Endothelial cell of umbilical vein (primary cell): ENCODE measurements around the gene GOLIM4. TPM values are rescaled to one million over a fixed set of nuclear protein-coding genes. Genes with fewer than 3 reads are reported as not detected.

Source experiments
- BruUV-seq: library from RNA; stranded (reverse); fragments of 400-500 nt; replicated peaks from 2 replicates; lab custom pipeline; 2021; lab: Mats Ljungman, UMichigan
- CTCF ChIA-PET: fragments of 300-600, 350-600 bp; sonication (Branson Sonifier 250); formaldehyde crosslinking; loops from one replicate; lab custom pipeline; 2021; ENCODE audit warnings: antibody characterized with exemption, inconsistent platforms; lab: Charles Lee
- POLR2A ChIA-PET: fragments of 300-600, 350-600 bp; sonication (Branson Sonifier 250); formaldehyde crosslinking; loops from one replicate; lab custom pipeline; 2021; ENCODE audit warnings: antibody characterized with exemption, inconsistent platforms; lab: Charles Lee
- DNase-seq: peaks from one replicate; pipeline ENCODE4 v3.0.0-alpha.2; 2011; ENCODE audit warnings: low read depth, low spot score
- FAIRE-seq: peaks from 2 replicates; lab custom pipeline; 2011; peaks lifted over from hg19 to GRCh38; lab: Jason Lieb, UNC
- H2AFZ ChIP-seq: 2 replicates; pipeline ENCODE4 v1.6.0; 2012; ENCODE audit warnings: low read depth, low read length, control low read depth, inconsistent platforms
- H3K27ac ChIP-seq: 2 replicates; pipeline ENCODE4 v1.5.1; 2011; ENCODE audit warnings: low read depth, mild to moderate bottlenecking, control low read depth, low read length, moderate library complexity; ENCODE audit not compliant: insufficient read depth
- H3K27me3 ChIP-seq, 2 experiments: 2 replicates each; pipeline versions ENCODE4 v1.6.0 to v1.6.1; 2011; ENCODE audit warnings: low read length in 2 of 2, mixed read lengths in 1 of 2; ENCODE audit not compliant: control insufficient read depth in 2 of 2, insufficient read depth in 2 of 2
- H3K36me3 ChIP-seq, 2 experiments: 2 replicates in 1 of 2; 3 replicates in 1 of 2; pipeline ENCODE4 v1.5.1; 2011; ENCODE audit warnings: low read length in 2 of 2, mild to moderate bottlenecking in 1 of 2, moderate library complexity in 1 of 2; ENCODE audit not compliant: control insufficient read depth in 2 of 2, insufficient read depth in 2 of 2; ENCODE audit errors: extremely low read depth in 1 of 2
- H3K4me1 ChIP-seq: 3 replicates; pipeline ENCODE4 v1.5.1; 2011; ENCODE audit warnings: mild to moderate bottlenecking, low read length; ENCODE audit not compliant: control insufficient read depth, insufficient read depth; ENCODE audit errors: extremely low read depth
- H3K4me2 ChIP-seq: 2 replicates; pipeline ENCODE4 v1.6.1; 2011; ENCODE audit warnings: low read length, control low read depth, mixed read lengths; ENCODE audit not compliant: insufficient read depth
- H3K4me3 ChIP-seq, 3 experiments: fragments of 200-600 bp in 1 of 3; sonication (generic), shearing (Covaris generic) in 1 of 3; replicated peaks in 1 of 3; 2 replicates each; pipeline ENCODE4 v1.5.1; 2011 to 2016; ENCODE audit warnings: control low read depth in 3 of 3, low read length in 3 of 3, mild to moderate bottlenecking in 2 of 3, inconsistent platforms in 1 of 3, low read depth in 1 of 3, moderate library complexity in 1 of 3; ENCODE audit not compliant: insufficient read depth in 1 of 3
- H3K79me2 ChIP-seq: 2 replicates; pipeline ENCODE4 v1.6.0; 2012; ENCODE audit warnings: low read length, inconsistent platforms; ENCODE audit not compliant: control insufficient read depth, insufficient read depth
- H3K9ac ChIP-seq: replicated peaks from 2 replicates; pipeline ENCODE3; 2011; ENCODE audit warnings: low read length, control low read depth; ENCODE audit not compliant: insufficient read depth; ENCODE audit errors: extremely low read depth
- H3K9me1 ChIP-seq: replicated peaks from 3 replicates; pipeline ENCODE4 v1.6.0; 2011; ENCODE audit warnings: mild to moderate bottlenecking, low read length; ENCODE audit not compliant: control insufficient read depth, insufficient read depth; ENCODE audit errors: extremely low read depth
- H3K9me3 ChIP-seq: replicated peaks from 2 replicates; pipeline ENCODE4 v1.5.1; 2012; ENCODE audit warnings: low read length, inconsistent platforms; ENCODE audit not compliant: control insufficient read depth, insufficient read depth
- H4K20me1 ChIP-seq: replicated peaks from 2 replicates; pipeline ENCODE3; 2011; ENCODE audit warnings: mild to moderate bottlenecking, low read length; ENCODE audit not compliant: control insufficient read depth, insufficient read depth; ENCODE audit errors: extremely low read depth
- EZH2 ChIP-seq: IDR thresholded peaks from 2 replicates; pipeline ENCODE4 v1.6.1; 2012; ENCODE audit warnings: borderline replicate concordance, low read depth, mild to moderate bottlenecking, moderate library complexity, low read length, inconsistent platforms; ENCODE audit not compliant: severe bottlenecking
- FOS ChIP-seq: IDR thresholded peaks from 2 replicates; pipeline ENCODE4 v1.6.1; 2011; ENCODE audit warnings: mild to moderate bottlenecking, low read length, moderate library complexity, borderline replicate concordance; ENCODE audit not compliant: insufficient read depth
- GATA2 ChIP-seq: IDR thresholded peaks from 2 replicates; pipeline ENCODE4 v1.7.0; 2011; ENCODE audit warnings: low read depth, mild to moderate bottlenecking, moderate library complexity, mixed read lengths, low read length; ENCODE audit not compliant: insufficient read length, insufficient read depth
- JUN ChIP-seq: IDR thresholded peaks from 2 replicates; pipeline ENCODE4 v1.6.1; 2011; ENCODE audit warnings: borderline replicate concordance, low read depth; ENCODE audit not compliant: insufficient read length, insufficient read depth
- MYC ChIP-seq: IDR thresholded peaks from one replicate; pipeline ENCODE4 v1.6.1; 2011; ENCODE audit warnings: mild to moderate bottlenecking, low read depth, low read length
- POLR2A ChIP-seq: IDR thresholded peaks from 2 replicates; pipeline ENCODE4 v1.6.1; 2012; ENCODE audit warnings: low read depth, mild to moderate bottlenecking, control low read depth, low read length
- POLR2AphosphoS5 ChIP-seq: IDR thresholded peaks from 2 replicates; pipeline ENCODE4 v1.6.1; 2012; ENCODE audit warnings: low read depth, mild to moderate bottlenecking, control low read depth, low read length, moderate library complexity; ENCODE audit not compliant: insufficient read depth
- dilution Hi-C: fragments of 300-500 bp; cut with MboI; formaldehyde crosslinking; loops from one replicate; pipeline ENCODE4 v1.15.0; 2019; ENCODE audit warnings: low sequenced_read_pairs; ENCODE audit not compliant: extremely low pct_ligation_motif_present
- intact Hi-C: fragments of 100-400 bp; cut with micrococcal nuclease; formaldehyde crosslinking; loops from one replicate; pipeline ENCODE4 v1.10.0; 2022
- polyA plus RNA-seq, 4 experiments: library from polyadenylated mRNA; depleted of rRNA in 3 of 4; stranded (reverse) in 3 of 4; unstranded in 1 of 4; fragments of >200 nt; gene quantifications; 2 replicates each; pipeline versions ENCODE4 v1.2.1 to v1.2.3, GENCODE V29; 2011 to 2012; ENCODE audit warnings: missing spikeins in 1 of 4
- total RNA-seq: library from RNA; stranded (reverse); gene quantifications from 2 replicates; pipeline ENCODE4 v1.2.3, GENCODE V29; 2021
- TF ChIP-seq, protein P1 (sequence below), 2 donors: IDR thresholded peaks; 1 replicate in 1 of 2; 2 replicates in 1 of 2; pipeline ENCODE4 v1.5.1; 2011; ENCODE audit warnings: low read length in 2 of 2, mild to moderate bottlenecking in 2 of 2, moderate library complexity in 2 of 2, control low read depth in 1 of 2, inconsistent platforms in 1 of 2, low read depth in 1 of 2; ENCODE audit not compliant: insufficient read depth in 1 of 2; ENCODE audit errors: extremely low read depth in 1 of 2
- TF ChIP-seq, protein P2 (sequence below): IDR thresholded peaks from 2 replicates; pipeline ENCODE4 v1.6.1; 2011; ENCODE audit not compliant: insufficient read depth, insufficient read length

The GOLIM4 gene
- total and polyA plus RNA-seq, 2 donors (not counting 3 experiments of a cell fraction or from before 2014, with no cell fraction given) = 11.7 to 40.8 TPM

DNA sequence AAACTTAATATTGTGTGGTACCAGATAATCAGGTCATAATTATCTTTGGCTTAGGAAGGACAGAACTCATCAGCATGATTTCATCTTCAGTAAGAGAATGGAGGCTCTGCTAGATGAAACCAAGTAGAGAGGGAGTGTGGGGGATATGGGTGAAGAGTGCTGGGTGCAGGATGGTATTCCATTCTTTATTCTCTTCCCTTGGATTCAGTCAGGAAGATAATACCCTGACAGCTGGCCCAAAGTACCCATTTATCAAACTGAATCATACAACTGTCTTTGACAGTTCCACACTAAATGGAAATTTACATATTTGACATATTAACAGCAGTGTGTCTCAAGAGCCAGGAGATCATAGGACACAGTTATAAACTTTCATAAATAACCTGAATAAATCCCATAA lies 44.7 kb downstream of the GOLIM4 start:
- Histone ChIP-seq H2AFZ (no peak overlapping the region), H3K9me3 (no peaks in the 10 kb centered on the region), H3K9ac (no peak overlapping the region), H3K9me1 (no peaks in the 10 kb centered on the region), H3K36me3 (no peaks in the 10 kb centered on the region), H3K27ac (no peak overlapping the region), H3K4me3 (no peak overlapping the region), H3K4me2 (no peak overlapping the region), H3K79me2 (peaks cover 21% of the 10 kb centered on the region), H3K4me1 (no peaks in the 10 kb centered on the region), H3K27me3 (no peaks in the 10 kb centered on the region), H4K20me1 (no peaks in the 10 kb centered on the region)
- POLR2A ChIA-PET = no interaction called here
- BruUV-seq = no TSS peak
- no peak for TF ChIP-seq JUN
- TF ChIP-seq EZH2 = no peak
- TF ChIP-seq POLR2A = no peak
- DNase-seq = no peak
- intact Hi-C loops (no loop called here), dilution Hi-C loops (no loop called here)
- CTCF ChIA-PET = interaction anchor here (1.1 to 6.6 kb wide), 2 partner anchors 10 to 114 kb away, joined by 3 to 190 read pairs; no protein-coding TSS in a partner anchor
- FAIRE-seq = no peak

DNA sequence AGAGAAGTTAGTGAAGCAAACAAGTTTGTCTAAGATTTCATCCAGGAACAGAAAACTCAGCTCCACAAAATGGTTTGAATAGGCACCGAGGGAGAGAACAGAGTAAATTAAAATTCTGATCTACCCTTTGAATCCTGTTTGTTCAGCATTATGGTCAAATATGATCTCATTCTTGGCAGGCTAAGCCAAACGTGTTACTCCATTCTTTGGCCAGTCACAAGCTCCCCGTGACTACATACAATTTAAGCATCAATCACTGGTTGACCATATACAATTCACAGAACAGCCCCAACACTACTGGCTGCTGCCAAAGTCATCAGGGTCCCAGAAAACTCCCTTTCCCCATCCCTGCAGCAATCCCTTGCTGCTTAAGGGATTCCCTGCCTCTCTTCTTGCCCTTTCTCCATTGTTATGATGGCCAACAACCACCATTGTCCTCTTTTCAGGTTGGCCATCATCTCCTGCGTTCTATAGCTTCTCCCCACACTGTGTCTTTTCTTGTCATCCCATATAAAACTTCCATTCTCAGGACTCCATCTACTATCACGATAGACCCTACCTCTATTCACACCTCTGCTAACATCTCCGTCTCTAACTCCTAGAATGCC lies 46.3 kb downstream of the GOLIM4 start:
- no peaks in the 10 kb centered on the region for H3K27me3 ChIP-seq
- peaks cover 21% of the 10 kb centered on the region for H3K79me2 ChIP-seq
- no peak for DNase-seq
- CTCF ChIA-PET = interaction anchor here (0.5 to 6.6 kb wide), 7 partner anchors 9 to 798 kb away, joined by 3 to 190 read pairs (median 5); partner anchors contain the start of gene GOLIM4
- no peak overlapping the region for H3K4me3 ChIP-seq
- H3K9me3 ChIP-seq = no peaks in the 10 kb centered on the region
- H3K9ac ChIP-seq = no peak overlapping the region
- H3K4me1 ChIP-seq = no peaks in the 10 kb centered on the region
- no peaks in the 10 kb centered on the region for H3K9me1 ChIP-seq
- intact Hi-C loops (loop anchor here (5.0 to 10.0 kb wide), 2 partner anchors 312 to 665 kb away; partner anchors contain the start of genes SERPINI1 and ZBBX), dilution Hi-C loops (no loop called here)
- no TSS peak for BruUV-seq
- H2AFZ ChIP-seq = no peak overlapping the region
- no peak overlapping the region for H3K27ac ChIP-seq
- no peak for TF ChIP-seq JUN
- TF ChIP-seq, protein P1, sequence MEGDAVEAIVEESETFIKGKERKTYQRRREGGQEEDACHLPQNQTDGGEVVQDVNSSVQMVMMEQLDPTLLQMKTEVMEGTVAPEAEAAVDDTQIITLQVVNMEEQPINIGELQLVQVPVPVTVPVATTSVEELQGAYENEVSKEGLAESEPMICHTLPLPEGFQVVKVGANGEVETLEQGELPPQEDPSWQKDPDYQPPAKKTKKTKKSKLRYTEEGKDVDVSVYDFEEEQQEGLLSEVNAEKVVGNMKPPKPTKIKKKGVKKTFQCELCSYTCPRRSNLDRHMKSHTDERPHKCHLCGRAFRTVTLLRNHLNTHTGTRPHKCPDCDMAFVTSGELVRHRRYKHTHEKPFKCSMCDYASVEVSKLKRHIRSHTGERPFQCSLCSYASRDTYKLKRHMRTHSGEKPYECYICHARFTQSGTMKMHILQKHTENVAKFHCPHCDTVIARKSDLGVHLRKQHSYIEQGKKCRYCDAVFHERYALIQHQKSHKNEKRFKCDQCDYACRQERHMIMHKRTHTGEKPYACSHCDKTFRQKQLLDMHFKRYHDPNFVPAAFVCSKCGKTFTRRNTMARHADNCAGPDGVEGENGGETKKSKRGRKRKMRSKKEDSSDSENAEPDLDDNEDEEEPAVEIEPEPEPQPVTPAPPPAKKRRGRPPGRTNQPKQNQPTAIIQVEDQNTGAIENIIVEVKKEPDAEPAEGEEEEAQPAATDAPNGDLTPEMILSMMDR (IDR thresholded peaks at IDR 0.05; ENCODE audit: extremely low read depth in 1 of 2, insufficient read depth in 1 of 2, low read depth in 1 of 2, low read length in 2 of 2) = no peak
- no peak for TF ChIP-seq POLR2AphosphoS5
- no peak for TF ChIP-seq EZH2
- TF ChIP-seq, protein P2, sequence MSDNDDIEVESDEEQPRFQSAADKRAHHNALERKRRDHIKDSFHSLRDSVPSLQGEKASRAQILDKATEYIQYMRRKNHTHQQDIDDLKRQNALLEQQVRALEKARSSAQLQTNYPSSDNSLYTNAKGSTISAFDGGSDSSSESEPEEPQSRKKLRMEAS = no peak
- TF ChIP-seq MYC = no peak
- TF ChIP-seq FOS = no peak
- no peak for TF ChIP-seq POLR2A
- no peak for TF ChIP-seq GATA2
- H3K36me3 ChIP-seq = no peaks in the 10 kb centered on the region
- FAIRE-seq = no peak
- no peak overlapping the region for H3K4me2 ChIP-seq
- no peaks in the 10 kb centered on the region for H4K20me1 ChIP-seq
- POLR2A ChIA-PET = no interaction called here
